GM19035 (cell line): ENCODE results near the gene PACSIN2.

Experiments
- ATAC-seq: cut with Tn5 transposase; IDR thresholded peaks from one replicate; pipeline ENCODE4 v1.9.1; 2021; ENCODE audit not compliant: unreplicated experiment

The PACSIN2 gene

GRCh38 chr22:42831712-42832111 lies 183.2 kb downstream of the PACSIN2 start:
- ATAC-seq, result no peak

GRCh38 chr22:42830161-42830560 lies 184.8 kb downstream of the PACSIN2 start:
- ATAC-seq, result no peak

GRCh38 chr22:42829302-42829701 lies 185.6 kb downstream of the PACSIN2 start:
- ATAC-seq, result no peak

GRCh38 chr22:42825796-42826195 lies 189.2 kb downstream of the PACSIN2 start:
- no peak for ATAC-seq

- no peak for ATAC-seq
Observed at GRCh38 chr22:42821386-42821785, 193.6 kb downstream of the PACSIN2 start.

GRCh38 chr22:42820045-42820763 lies 194.7 kb downstream of the PACSIN2 start:
- ATAC-seq, result no peak
